CD4-positive, CD25-positive, alpha-beta regulatory T cell (primary cell): Measurements from ENCODE around the gene SERAC1. TPM values are rescaled to one million over a fixed set of nuclear protein-coding genes. Genes with fewer than 3 reads are reported as not detected.

Source experiments
- ATAC-seq, 2 donors: fragments of 150-1000 bp; cut with Tn5 transposase; one replicate each; pipeline ENCODE4 v1.10.0; 2021; ENCODE audit warnings: low read depth in 2 of 2, moderate number of reproducible peaks in 2 of 2, moderate library complexity in 1 of 2
- DNase-seq, 3 donors: peaks; one replicate each; pipeline versions ENCODE4 v3.0.0 to v3.0.0-alpha.2; 2012 to 2022; ENCODE audit warnings: mixed read lengths in 1 of 3
- H3K27ac ChIP-seq: one replicate; pipeline ENCODE4 v1.7.0; 2013; ENCODE audit warnings: mild to moderate bottlenecking, low read length; ENCODE audit not compliant: insufficient read depth, poor library complexity, severe bottlenecking
- H3K27me3 ChIP-seq: one replicate; pipeline ENCODE4 v1.7.0; 2013; ENCODE audit warnings: low read length; ENCODE audit not compliant: control insufficient read depth, insufficient read depth
- H3K36me3 ChIP-seq: one replicate; pipeline ENCODE4 v1.7.0; 2013; ENCODE audit warnings: mild to moderate bottlenecking, low read length, moderate library complexity; ENCODE audit not compliant: control insufficient read depth, insufficient read depth
- H3K4me1 ChIP-seq: 2 replicates; pipeline ENCODE4 v1.7.0; 2013; ENCODE audit warnings: mild to moderate bottlenecking, low read length; ENCODE audit not compliant: insufficient read depth, control insufficient read depth, poor library complexity, severe bottlenecking
- H3K4me3 ChIP-seq: one replicate; pipeline ENCODE4 v1.7.0; 2013; ENCODE audit warnings: low read depth, mild to moderate bottlenecking, low read length, moderate library complexity
- H3K9me3 ChIP-seq, 2 experiments: 1 replicate in 1 of 2; 2 replicates in 1 of 2; pipeline ENCODE4 v1.7.0; 2013; ENCODE audit warnings: low read length in 2 of 2, mild to moderate bottlenecking in 1 of 2, moderate library complexity in 1 of 2; ENCODE audit not compliant: control insufficient read depth in 2 of 2
- H3K27ac Mint-ChIP-seq, 3 donors: one replicate each; pipeline ENCODE4 v1.8.0; 2020 to 2022; ENCODE audit warnings: mild to moderate bottlenecking in 3 of 3, mixed read lengths in 3 of 3, moderate library complexity in 2 of 3
- H3K27me3 Mint-ChIP-seq: one replicate; pipeline ENCODE4 v1.8.0; 2022; ENCODE audit warnings: mild to moderate bottlenecking, mixed read lengths
- H3K36me3 Mint-ChIP-seq: one replicate; pipeline ENCODE4 v1.8.0; 2020; ENCODE audit warnings: mixed read lengths
- H3K4me1 Mint-ChIP-seq, 4 donors: one replicate each; pipeline ENCODE4 v1.8.0; 2020 to 2022; ENCODE audit warnings: mixed read lengths in 4 of 4, mild to moderate bottlenecking in 1 of 4
- H3K4me3 Mint-ChIP-seq, 4 donors: one replicate each; pipeline ENCODE4 v1.8.0; 2020 to 2022; ENCODE audit warnings: mild to moderate bottlenecking in 4 of 4, mixed read lengths in 4 of 4, moderate library complexity in 3 of 4
- H3K9me3 Mint-ChIP-seq, 7 donors: one replicate each; pipeline ENCODE4 v1.8.0; 2020 to 2022; ENCODE audit warnings: mixed read lengths in 7 of 7, mild to moderate bottlenecking in 3 of 7, moderate library complexity in 2 of 7
- polyA plus RNA-seq, 4 donors: library from polyadenylated mRNA; unstranded; fragments of 300-500 nt; fragmentation: Illumina TruSeq; gene quantifications; one replicate each; pipeline ENCODE4 v1.2.3, GENCODE V29; 2021
- total RNA-seq: library from RNA; stranded (reverse); gene quantifications from one replicate; pipeline ENCODE4 v1.2.3, GENCODE V29; 2022

The SERAC1 gene
- total and polyA plus RNA-seq, 5 donors from 2014 or later: 1.3 to 4.8 (median 2.7) TPM

DNA sequence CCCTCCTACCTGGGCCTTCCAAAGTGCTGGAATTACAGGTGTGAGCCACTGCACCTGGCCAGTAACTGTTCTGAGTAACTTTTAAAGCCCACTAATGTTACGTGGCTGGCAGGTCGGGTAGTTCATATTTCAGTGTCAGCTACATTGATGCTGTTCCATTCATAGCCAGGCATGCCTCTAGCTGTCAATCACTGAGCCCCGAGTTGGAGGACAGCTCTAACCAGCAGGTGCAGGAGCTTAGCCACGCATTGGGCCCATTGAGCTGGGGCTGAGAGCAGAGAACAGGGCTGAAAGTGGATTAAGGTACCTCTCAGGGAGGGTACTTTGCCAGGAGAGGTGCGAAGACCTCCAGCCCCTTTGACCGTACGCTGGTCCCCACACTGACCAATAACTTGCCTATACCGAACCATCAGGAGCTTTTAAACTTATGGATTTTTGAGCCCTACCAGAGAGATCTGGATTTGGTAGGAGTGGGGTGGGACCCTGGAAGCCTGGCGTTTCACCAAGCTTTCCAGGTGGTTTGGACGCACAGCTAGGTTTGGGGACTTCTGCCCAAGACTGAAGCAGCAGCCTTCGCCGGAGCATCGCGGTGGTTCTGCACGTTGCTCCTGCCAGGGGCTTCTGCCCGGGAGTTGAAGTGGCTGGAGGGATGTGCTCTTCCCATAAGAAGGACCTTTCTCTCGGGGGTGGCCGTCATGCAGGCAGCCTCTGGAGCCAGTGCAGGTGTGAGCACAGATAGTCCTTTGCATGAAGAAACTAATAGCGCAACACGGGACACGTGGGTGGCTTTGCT lies 82.6 kb downstream of the SERAC1 start:
- H3K27ac ChIP-seq: no peak overlapping the region
- ATAC-seq: no peak
- no peak overlapping the region for H3K27ac Mint-ChIP-seq
- H3K4me3 Mint-ChIP-seq: no peak overlapping the region
- peaks cover 59% of the 10 kb centered on the region for H3K36me3 ChIP-seq
- no peaks in the 10 kb centered on the region for H3K27me3 Mint-ChIP-seq
- H3K4me1 Mint-ChIP-seq: no peaks in the 10 kb centered on the region
- H3K27me3 ChIP-seq: no peaks in the 10 kb centered on the region
- DNase-seq: no peak
- no peaks in the 10 kb centered on the region for H3K9me3 Mint-ChIP-seq
- H3K9me3 ChIP-seq: no peaks in the 10 kb centered on the region
- no peaks in the 10 kb centered on the region for H3K4me1 ChIP-seq
- H3K36me3 Mint-ChIP-seq: peaks cover 73% of the 10 kb centered on the region
- H3K4me3 ChIP-seq: no peak overlapping the region

DNA sequence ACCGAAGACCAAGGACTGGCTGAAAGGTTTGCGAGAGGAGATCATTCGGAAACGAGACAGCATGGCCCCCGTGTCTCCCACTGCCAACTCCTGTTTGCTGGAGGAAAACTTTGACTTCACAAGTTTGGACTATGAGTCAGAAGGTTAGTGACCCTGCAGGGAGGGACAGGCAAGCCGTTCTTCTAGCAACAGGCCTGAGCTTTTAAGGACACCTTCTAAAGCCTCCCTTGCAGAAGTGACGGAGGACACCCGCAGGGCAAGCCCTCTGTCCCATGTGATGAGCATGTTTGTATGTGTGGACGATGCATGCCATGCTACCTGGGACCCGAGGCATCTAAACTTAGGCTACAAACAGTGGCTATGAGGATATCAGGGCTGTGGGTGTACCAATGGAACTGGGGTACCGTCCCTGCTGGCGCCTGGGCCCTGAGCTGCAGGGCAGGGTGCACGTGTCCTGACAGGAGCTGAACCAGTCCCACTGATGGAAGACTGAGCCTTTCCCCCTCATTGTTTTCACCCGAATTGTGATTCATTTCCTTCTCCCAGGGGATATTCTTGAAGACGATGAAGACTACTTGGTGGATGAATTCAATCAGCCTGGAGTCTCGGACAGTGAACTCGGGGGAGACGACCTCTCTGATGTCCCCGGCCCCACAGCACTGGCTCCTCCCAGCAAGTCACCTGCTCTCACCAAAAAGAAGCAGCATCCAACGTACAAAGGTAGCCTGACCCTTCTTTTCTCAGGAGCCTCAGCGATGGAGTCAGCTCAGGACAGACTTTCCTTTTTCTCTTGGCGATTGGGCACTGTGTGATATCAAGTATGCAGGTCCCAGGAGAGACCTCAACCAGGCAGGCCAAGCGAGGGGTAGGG lies 84.4 kb downstream of the SERAC1 start:
- no peaks in the 10 kb centered on the region for H3K27me3 Mint-ChIP-seq
- no peak overlapping the region for H3K4me3 Mint-ChIP-seq
- Histone ChIP-seq H3K36me3 (peaks cover 55% of the 10 kb centered on the region), H3K27me3 (no peaks in the 10 kb centered on the region), H3K9me3 (no peaks in the 10 kb centered on the region), H3K27ac (no peak overlapping the region), H3K4me1 (no peaks in the 10 kb centered on the region), H3K4me3 (no peak overlapping the region)
- H3K36me3 Mint-ChIP-seq: peaks cover 67% of the 10 kb centered on the region
- no peak overlapping the region for H3K27ac Mint-ChIP-seq
- H3K9me3 Mint-ChIP-seq: no peaks in the 10 kb centered on the region
- ATAC-seq (no peak), DNase-seq (no peak)
- no peaks in the 10 kb centered on the region for H3K4me1 Mint-ChIP-seq

DNA sequence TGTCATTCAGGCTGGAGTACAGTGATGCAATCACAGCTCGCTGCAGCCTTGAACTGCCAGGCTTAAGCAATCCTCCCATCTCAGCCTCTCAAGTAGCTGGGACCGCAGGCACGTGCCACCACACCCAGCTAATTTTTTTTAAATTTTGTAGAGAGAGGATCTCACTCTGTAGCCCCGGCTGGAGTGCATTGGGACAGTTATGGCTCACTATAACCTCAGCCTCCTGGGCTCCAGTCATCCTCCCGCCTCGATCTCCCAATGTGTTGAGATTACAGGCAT lies 86.5 kb downstream of the SERAC1 start:
- Mint-ChIP-seq H3K9me3 (no peaks in the 10 kb centered on the region), H3K4me3 (no peak overlapping the region), H3K27ac (no peak overlapping the region), H3K4me1 (no peaks in the 10 kb centered on the region), H3K27me3 (no peaks in the 10 kb centered on the region), H3K36me3 (peaks cover 66% of the 10 kb centered on the region)
- Histone ChIP-seq H3K27ac (no peak overlapping the region), H3K9me3 (no peaks in the 10 kb centered on the region), H3K36me3 (peaks cover 62% of the 10 kb centered on the region), H3K4me1 (no peaks in the 10 kb centered on the region), H3K27me3 (no peaks in the 10 kb centered on the region), H3K4me3 (no peak overlapping the region)
- no peak for ATAC-seq
- DNase-seq: no peak

DNA sequence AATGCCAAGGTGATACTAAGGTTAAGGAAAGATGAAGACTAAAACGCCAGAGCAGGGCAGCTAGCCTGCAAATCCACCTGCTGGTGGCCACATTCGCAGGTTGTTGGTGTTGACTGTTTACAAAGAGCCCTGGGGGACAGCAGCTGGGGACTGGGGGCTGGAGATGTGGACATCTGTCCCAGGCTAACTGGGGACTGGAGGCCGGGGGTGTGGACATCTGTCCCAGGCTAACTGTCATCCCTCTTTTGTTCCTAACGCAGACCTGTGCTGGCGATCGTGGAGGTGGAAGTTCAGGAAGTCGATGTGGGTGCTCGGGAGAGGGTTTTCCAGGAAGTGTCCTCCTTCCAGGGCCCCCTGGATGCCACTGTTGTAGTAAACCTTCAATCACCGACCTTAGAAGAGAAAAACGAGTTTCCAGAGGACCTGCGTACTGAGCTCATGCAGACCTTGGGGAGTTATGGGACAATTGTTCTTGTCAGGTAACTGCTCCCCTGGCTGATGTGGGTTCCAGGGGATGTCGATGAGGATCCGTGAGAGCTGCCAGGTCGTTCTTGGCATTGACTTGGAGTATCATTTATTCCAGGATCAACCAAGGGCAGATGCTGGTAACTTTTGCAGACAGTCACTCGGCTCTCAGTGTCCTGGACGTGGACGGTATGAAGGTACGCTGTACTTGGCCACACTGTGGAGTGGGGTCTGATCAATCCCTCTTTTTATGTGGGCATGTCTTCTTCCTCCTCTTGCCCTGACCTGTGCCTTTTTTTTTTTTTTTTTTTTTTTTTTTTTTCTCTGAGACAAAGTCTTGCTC lies 87.0 kb downstream of the SERAC1 start:
- ATAC-seq: no peak
- no peak overlapping the region for H3K27ac Mint-ChIP-seq
- Histone ChIP-seq H3K27ac (no peak overlapping the region), H3K9me3 (no peaks in the 10 kb centered on the region), H3K4me1 (no peaks in the 10 kb centered on the region), H3K36me3 (peaks cover 63% of the 10 kb centered on the region), H3K27me3 (no peaks in the 10 kb centered on the region), H3K4me3 (no peak overlapping the region)
- H3K4me3 Mint-ChIP-seq: no peak overlapping the region
- no peak for DNase-seq
- H3K4me1 Mint-ChIP-seq: no peaks in the 10 kb centered on the region
- no peaks in the 10 kb centered on the region for H3K9me3 Mint-ChIP-seq
- peaks cover 69% of the 10 kb centered on the region for H3K36me3 Mint-ChIP-seq
- H3K27me3 Mint-ChIP-seq: no peaks in the 10 kb centered on the region

DNA sequence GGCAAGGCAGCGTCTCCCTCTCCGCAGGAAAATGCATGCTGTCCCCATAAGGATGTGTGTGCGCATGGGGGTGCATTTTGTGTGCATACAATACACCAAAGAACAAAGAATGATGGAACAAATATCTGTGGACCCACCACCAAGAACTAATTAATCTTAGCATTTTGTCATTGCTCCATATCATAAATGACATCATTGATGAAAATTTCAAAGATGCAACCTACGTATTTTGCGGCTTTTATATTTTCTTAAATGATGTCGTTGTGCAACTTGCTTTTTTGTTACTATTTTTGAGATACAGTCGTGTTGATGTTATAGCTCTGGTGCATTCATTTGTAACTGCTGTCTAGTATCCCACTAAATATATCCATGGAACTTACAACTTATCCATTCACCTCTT lies 89.7 kb downstream of the SERAC1 start:
- no peak for DNase-seq
- Histone ChIP-seq H3K27me3 (no peaks in the 10 kb centered on the region), H3K36me3 (peaks cover 46% of the 10 kb centered on the region), H3K9me3 (no peaks in the 10 kb centered on the region), H3K27ac (no peak overlapping the region), H3K4me3 (no peak overlapping the region), H3K4me1 (no peaks in the 10 kb centered on the region)
- H3K27me3 Mint-ChIP-seq: no peaks in the 10 kb centered on the region
- no peak overlapping the region for H3K27ac Mint-ChIP-seq
- peaks cover 64% of the 10 kb centered on the region for H3K36me3 Mint-ChIP-seq
- no peaks in the 10 kb centered on the region for H3K9me3 Mint-ChIP-seq
- no peak for ATAC-seq
- peaks cover 0 to 5% (median 0%) of the 10 kb centered on the region in 4 donors for H3K4me1 Mint-ChIP-seq
- H3K4me3 Mint-ChIP-seq: no peak overlapping the region

DNA sequence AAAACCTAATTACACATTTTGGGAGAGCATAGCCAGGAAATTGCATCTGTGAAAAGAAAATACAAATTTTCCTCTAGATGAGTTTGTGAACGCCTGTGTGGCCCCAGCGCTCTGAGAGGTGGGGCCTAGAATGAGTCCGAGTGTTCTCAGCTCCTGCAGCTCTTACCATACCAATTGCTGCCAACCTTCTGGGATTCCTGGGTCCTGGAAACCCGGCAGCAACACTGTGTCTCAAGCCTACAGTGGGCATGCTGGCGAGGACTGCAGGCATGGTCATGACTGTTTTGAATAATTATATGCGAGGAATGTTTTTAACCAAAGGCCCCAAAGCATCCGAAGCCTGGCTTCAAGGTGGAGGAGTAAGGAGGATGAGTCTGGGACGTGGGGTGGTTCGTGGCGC lies 90.4 kb downstream of the SERAC1 start:
- Mint-ChIP-seq H3K9me3 (no peaks in the 10 kb centered on the region), H3K4me3 (no peak overlapping the region), H3K27me3 (no peaks in the 10 kb centered on the region), H3K27ac (no peak overlapping the region), H3K4me1 (peaks cover 0 to 5% (median 0%) of the 10 kb centered on the region in 4 donors), H3K36me3 (peaks cover 61% of the 10 kb centered on the region)
- H3K4me1 ChIP-seq: no peaks in the 10 kb centered on the region
- H3K27ac ChIP-seq: no peak overlapping the region
- H3K27me3 ChIP-seq: no peaks in the 10 kb centered on the region
- ATAC-seq (no peak), DNase-seq (no peak)
- H3K4me3 ChIP-seq: no peak overlapping the region
- H3K36me3 ChIP-seq: peaks cover 43% of the 10 kb centered on the region
- H3K9me3 ChIP-seq: no peaks in the 10 kb centered on the region

DNA sequence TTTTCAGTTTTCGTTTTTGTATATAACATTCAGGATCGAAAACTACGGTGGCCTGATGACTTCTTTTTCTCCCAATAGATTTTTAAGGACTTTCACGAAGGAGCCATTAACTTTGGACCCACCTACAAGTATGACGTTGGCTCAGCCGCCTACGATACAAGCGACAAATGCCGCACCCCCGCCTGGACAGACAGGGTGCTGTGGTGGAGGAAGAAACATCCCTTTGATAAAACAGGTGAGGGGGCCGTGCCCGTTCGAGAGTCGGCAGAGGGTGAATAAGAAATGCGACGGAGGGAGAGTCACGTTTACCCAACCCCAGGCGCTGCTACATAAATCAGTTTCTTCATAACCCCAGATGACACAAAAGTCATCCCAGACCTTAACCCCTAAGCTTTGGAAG lies 91.5 kb downstream of the SERAC1 start:
- no peak overlapping the region for H3K27ac Mint-ChIP-seq
- H3K4me3 ChIP-seq: no peak overlapping the region
- no peaks in the 10 kb centered on the region for H3K9me3 ChIP-seq
- peaks cover 0 to 13% (median 6%) of the 10 kb centered on the region in 4 donors for H3K4me1 Mint-ChIP-seq
- H3K27me3 Mint-ChIP-seq: no peaks in the 10 kb centered on the region
- H3K36me3 ChIP-seq: peaks cover 40% of the 10 kb centered on the region
- H3K27me3 ChIP-seq: no peaks in the 10 kb centered on the region
- DNase-seq (no peak), ATAC-seq (no peak)
- H3K4me3 Mint-ChIP-seq: no peak overlapping the region
- H3K36me3 Mint-ChIP-seq: peaks cover 59% of the 10 kb centered on the region
- no peak overlapping the region for H3K27ac ChIP-seq
- no peaks in the 10 kb centered on the region for H3K9me3 Mint-ChIP-seq
- peaks cover 4% of the 10 kb centered on the region for H3K4me1 ChIP-seq
